Neural cell (in vitro differentiated cells): ENCODE data around the gene SRGAP3.

Experiments
- CTCF ChIP-seq: fragments of 450-650 bp; IDR thresholded peaks from 2 replicates; pipeline ENCODE4 v1.5.1; 2014; ENCODE audit warnings: antibody characterized with exemption, mild to moderate bottlenecking, moderate library complexity; ENCODE audit not compliant: poor library complexity, severe bottlenecking
- POLR2AphosphoS5 ChIP-seq: IDR thresholded peaks from 2 replicates; pipeline ENCODE4 v1.6.1; 2012

GRCh38 chr3:9019259-9019961 is 230.0 kb downstream of the SRGAP3 start:
- no peak for TF ChIP-seq POLR2AphosphoS5
- no peak for TF ChIP-seq CTCF
